Liver (tissue), 9 donors: ENCODE results near the gene PRICKLE3. TPM values are rescaled to one million over a fixed set of nuclear protein-coding genes. Genes with fewer than 3 reads are reported as not detected.
"Not testable (repeated sequence)": the region's sequence is repeated elsewhere in the genome, so short reads cannot be mapped to it uniquely, and the experiment has no call there.

Experiments
- DNase-seq: peaks from one replicate; pipeline ENCODE4 v3.0.0-alpha.2; 2017; ENCODE audit warnings: low spot score
- H3K27ac ChIP-seq, 2 donors: one replicate each; pipeline ENCODE4 v1.7.0; 2013; ENCODE audit warnings: inconsistent platforms in 2 of 2, low read length in 2 of 2, control low read depth in 1 of 2, low read depth in 1 of 2, mild to moderate bottlenecking in 1 of 2
- H3K27me3 ChIP-seq, 4 donors: one replicate each; pipeline versions ENCODE4 v1.6.1 to v1.7.0; 2013; ENCODE audit warnings: low read length in 3 of 4, inconsistent platforms in 1 of 4, mild to moderate bottlenecking in 1 of 4, moderate library complexity in 1 of 4; ENCODE audit not compliant: control insufficient read depth in 4 of 4, insufficient read depth in 4 of 4
- H3K36me3 ChIP-seq, 4 donors: one replicate each; pipeline versions ENCODE4 v1.6.1 to v1.7.0; 2013; ENCODE audit warnings: low read length in 3 of 4, mild to moderate bottlenecking in 3 of 4, low read depth in 1 of 4, moderate library complexity in 1 of 4; ENCODE audit not compliant: control insufficient read depth in 4 of 4, insufficient read depth in 3 of 4
- H3K4me1 ChIP-seq, 4 donors: one replicate each; pipeline versions ENCODE4 v1.6.1 to v1.7.0; 2013; ENCODE audit warnings: low read length in 3 of 4, mild to moderate bottlenecking in 3 of 4, moderate library complexity in 1 of 4; ENCODE audit not compliant: control insufficient read depth in 4 of 4, insufficient read depth in 4 of 4
- H3K4me3 ChIP-seq, 3 donors: one replicate each; pipeline versions ENCODE4 v1.6.1 to v1.7.0; 2013; ENCODE audit warnings: low read length in 3 of 3, control low read depth in 1 of 3, low read depth in 1 of 3, mild to moderate bottlenecking in 1 of 3
- H3K9ac ChIP-seq, 2 donors: one replicate each; pipeline ENCODE4 v1.7.0; 2013; ENCODE audit warnings: low read length in 2 of 2, mild to moderate bottlenecking in 2 of 2, moderate library complexity in 2 of 2, control low read depth in 1 of 2, low read depth in 1 of 2
- H3K9me3 ChIP-seq, 4 donors: one replicate each; pipeline versions ENCODE4 v1.6.1 to v1.7.0; 2013; ENCODE audit warnings: low read length in 3 of 4; ENCODE audit not compliant: control insufficient read depth in 4 of 4
- ATF3 ChIP-seq: IDR thresholded peaks from 2 replicates; pipeline ENCODE4 v1.6.1; 2016; ENCODE audit warnings: antibody characterized with exemption
- CTCF ChIP-seq: fragments of 150-350 bp; IDR thresholded peaks from 2 replicates; pipeline ENCODE4 v1.5.1; 2017; ENCODE audit warnings: improper control_type of control experiment, low read depth, low read length; ENCODE audit not compliant: missing input control
- EGR1 ChIP-seq, 2 donors: IDR thresholded peaks; 2 replicates each; pipeline ENCODE4 v1.6.1; 2016 to 2018; ENCODE audit warnings: antibody characterized with exemption in 2 of 2, low read depth in 2 of 2
- FOXA1 ChIP-seq: IDR thresholded peaks from 2 replicates; pipeline ENCODE4 v1.6.1; 2016; ENCODE audit warnings: antibody characterized with exemption
- FOXA2 ChIP-seq: IDR thresholded peaks from 2 replicates; pipeline ENCODE4 v1.6.1; 2016; ENCODE audit warnings: antibody characterized with exemption
- GABPA ChIP-seq, 2 donors: IDR thresholded peaks in 1 of 2; conservative IDR thresholded peaks in 1 of 2; 2 replicates each; pipeline ENCODE4 v1.6.1; 2016; ENCODE audit warnings: antibody characterized with exemption in 2 of 2, mild to moderate bottlenecking in 1 of 2, moderate library complexity in 1 of 2
- HNF4G ChIP-seq: IDR thresholded peaks from 2 replicates; pipeline ENCODE4 v1.6.1; 2016; ENCODE audit warnings: antibody characterized with exemption
- JUND ChIP-seq, 2 donors: IDR thresholded peaks; 2 replicates each; pipeline ENCODE4 v1.6.1; 2016; ENCODE audit warnings: antibody characterized with exemption in 2 of 2
- MAX ChIP-seq: IDR thresholded peaks from 2 replicates; pipeline ENCODE4 v1.6.1; 2016; ENCODE audit warnings: antibody characterized with exemption
- NR2F2 ChIP-seq: IDR thresholded peaks from 2 replicates; pipeline ENCODE4 v1.6.1; 2016; ENCODE audit warnings: antibody characterized with exemption
- RAD21 ChIP-seq, 2 donors: IDR thresholded peaks; 2 replicates each; pipeline ENCODE4 v1.6.1; 2016; ENCODE audit warnings: antibody characterized with exemption in 2 of 2, mild to moderate bottlenecking in 2 of 2
- REST ChIP-seq: IDR thresholded peaks from 2 replicates; pipeline ENCODE4 v1.6.1; 2016; ENCODE audit warnings: antibody characterized with exemption, mild to moderate bottlenecking
- TAF1 ChIP-seq: conservative IDR thresholded peaks from 2 replicates; pipeline ENCODE4 v1.6.1; 2016; ENCODE audit warnings: antibody characterized with exemption, mild to moderate bottlenecking
- YY1 ChIP-seq: IDR thresholded peaks from 2 replicates; pipeline ENCODE4 v1.6.1; 2016; ENCODE audit warnings: antibody characterized with exemption, mild to moderate bottlenecking
- ZBTB33 ChIP-seq: IDR thresholded peaks from 2 replicates; pipeline ENCODE4 v1.6.1; 2016; ENCODE audit warnings: antibody characterized with exemption
- WGBS: extraction: QIAGEN DNeasy Blood & Tissue Kit; methylation state at CpG from one replicate; pipeline ENCODE4 v1.1.7; 2013; 5-methylcytosine and 5-hydroxymethylcytosine counted together
- polyA plus RNA-seq, 2 donors: library from polyadenylated mRNA; stranded (reverse) in 1 of 2; unstranded in 1 of 2; fragments of 200-250 nt in 1 of 2; fragments of >200 nt in 1 of 2; fragmentation: Nextera tagmentation in 1 of 2; extraction: Ambion mirVana in 1 of 2; gene quantifications; one replicate each; pipeline versions ENCODE4 v1.2.1 to v1.2.3, GENCODE V29; 2013 to 2015
- total RNA-seq, 2 donors: library from RNA; depleted of rRNA; stranded (reverse); fragments of >200 nt; gene quantifications; one replicate each; pipeline ENCODE4 v1.2.3, GENCODE V29; 2014
- donor health status: healthy.
- donor health status: healthy.
- donor health status: healthy.
- donor health status: healthy.
- donor health status: healthy.

PRICKLE3 gene
- total and polyA plus RNA-seq, 4 donors = 2.1 to 6.5 (median 2.9) TPM

GRCh38 chrX:49137492-49137891 is 48.7 kb downstream of the PRICKLE3 start:
- no peak for TF ChIP-seq TAF1
- no peak for TF ChIP-seq FOXA2
- no peak for TF ChIP-seq EGR1 (IDR thresholded peaks at IDR 0.05; ENCODE audit: low read depth in 2 of 2)
- no peak for TF ChIP-seq MAX
- TF ChIP-seq REST = no peak
- TF ChIP-seq CTCF = no peak
- TF ChIP-seq ZBTB33 = no peak
- no peak for TF ChIP-seq JUND (IDR thresholded peaks at IDR 0.05)
- no peak for TF ChIP-seq FOXA1
- TF ChIP-seq YY1 = no peak
- TF ChIP-seq ATF3 = no peak
- no peak for TF ChIP-seq GABPA (IDR thresholded peaks at IDR 0.05 in 1 of 2, conservative IDR thresholded peaks at IDR 0.05 in 1 of 2)
- no peak for TF ChIP-seq NR2F2
- TF ChIP-seq RAD21 (IDR thresholded peaks at IDR 0.05) = no peak
- TF ChIP-seq HNF4G = no peak
- Histone ChIP-seq H3K27ac (no peak overlapping the region), H3K27me3 (no peaks in the 10 kb centered on the region), H3K9me3 (peaks cover 0 to 3% (median 0%) of the 10 kb centered on the region in 4 donors), H3K9ac (no peak overlapping the region), H3K36me3 (no peaks in the 10 kb centered on the region), H3K4me3 (no peak overlapping the region), H3K4me1 (no peaks in the 10 kb centered on the region)
- WGBS = 86% methylated on average over 1 of the region's 1 CpG
- no peak for DNase-seq

GRCh38 chrX:49133759-49134158 is 52.4 kb downstream of the PRICKLE3 start:
- Histone ChIP-seq H3K36me3 (no peaks in the 10 kb centered on the region), H3K27ac (no peak overlapping the region), H3K27me3 (no peaks in the 10 kb centered on the region), H3K9me3 (no peaks in the 10 kb centered on the region), H3K4me3 (no peak overlapping the region), H3K9ac (no peak overlapping the region), H3K4me1 (no peaks in the 10 kb centered on the region)
- no peak for DNase-seq
- 100% methylated on average over 1 of the region's 1 CpG for WGBS
- TF ChIP-seq ZBTB33 = no peak

GRCh38 chrX:49132275-49132674 is 53.9 kb downstream of the PRICKLE3 start:
- H3K4me3 ChIP-seq, H3K27me3 ChIP-seq, H3K27ac ChIP-seq, DNase-seq, H3K9ac ChIP-seq, H3K36me3 ChIP-seq, H3K9me3 ChIP-seq, H3K4me1 ChIP-seq: not testable (repeated sequence)
- 90% methylated on average over 7 of the region's 7 CpGs for WGBS
